Ammon's horn (tissue), 1 donor: ENCODE results near the gene POMT2.

ENCODE experiments used
- DNase-seq: peaks from one replicate; pipeline ENCODE4 v3.0.0-alpha.2; 2016; ENCODE audit warnings: low spot score

The POMT2 gene

GRCh38 chr14:77238356-77238755, 82.3 kb downstream of the POMT2 start:
- DNase-seq, result peak; percentile 25

DNA sequence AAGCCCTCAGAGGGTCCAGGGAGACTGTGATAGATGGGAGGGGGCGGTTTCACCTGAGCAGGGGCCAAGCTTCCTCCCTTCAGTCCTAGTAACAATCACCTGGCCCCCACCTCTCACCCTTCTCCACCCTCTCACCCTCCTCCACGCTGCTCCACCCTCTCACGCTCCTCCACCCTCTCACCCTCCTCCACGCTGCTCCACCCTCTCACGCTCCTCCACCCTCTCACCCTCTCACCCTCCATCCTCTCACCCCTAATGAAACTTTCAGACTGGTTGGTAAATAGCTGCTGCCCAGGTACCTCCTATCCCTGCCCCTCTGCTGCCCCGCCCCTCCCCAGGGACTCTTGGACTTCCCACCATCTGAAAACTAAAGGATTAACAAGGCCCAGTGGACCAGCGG, 83.9 kb downstream of the POMT2 start:
- no peak for DNase-seq

GRCh38 chr14:77231721-77232120, 89.0 kb downstream of the POMT2 start:
- no peak for DNase-seq

- no peak for DNase-seq
These were observed 89.8 kb downstream of the POMT2 start for GRCh38 chr14:77230914-77231313.

- DNase-seq, result no peak
These were observed 92.6 kb downstream of the POMT2 start for GRCh38 chr14:77228056-77228455.

DNA sequence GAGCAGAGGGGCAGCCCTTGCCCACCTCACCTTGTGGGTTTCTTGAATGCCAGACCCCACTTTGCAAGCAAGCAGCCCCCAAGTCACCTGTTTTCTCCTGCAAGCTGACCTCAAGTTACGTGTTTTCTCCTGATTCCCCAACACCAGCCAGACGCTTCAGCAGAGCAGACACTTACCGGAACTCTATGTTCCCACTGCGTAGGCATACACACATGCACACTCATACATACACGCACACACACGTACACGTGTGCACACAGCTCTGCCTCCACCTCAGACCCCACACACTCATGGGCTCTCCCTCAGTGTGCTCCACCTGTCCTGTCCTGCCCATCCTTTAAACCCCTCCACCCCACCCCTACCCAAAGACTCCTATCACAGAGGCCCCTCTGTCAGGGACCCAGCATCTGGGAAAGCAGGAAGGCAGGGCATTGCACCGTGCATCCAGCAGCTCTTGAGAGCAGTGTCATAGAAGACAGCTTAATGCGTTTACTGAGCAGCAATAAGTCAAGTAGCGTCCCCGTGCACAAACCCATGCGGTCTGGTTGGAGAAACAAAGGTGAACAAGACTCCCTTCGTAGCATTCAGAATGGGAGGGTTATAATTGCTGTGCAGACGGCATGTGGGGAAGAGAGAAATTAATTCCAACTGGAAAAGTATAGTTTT, 94.7 kb downstream of the POMT2 start:
- DNase-seq, result no peak

DNA sequence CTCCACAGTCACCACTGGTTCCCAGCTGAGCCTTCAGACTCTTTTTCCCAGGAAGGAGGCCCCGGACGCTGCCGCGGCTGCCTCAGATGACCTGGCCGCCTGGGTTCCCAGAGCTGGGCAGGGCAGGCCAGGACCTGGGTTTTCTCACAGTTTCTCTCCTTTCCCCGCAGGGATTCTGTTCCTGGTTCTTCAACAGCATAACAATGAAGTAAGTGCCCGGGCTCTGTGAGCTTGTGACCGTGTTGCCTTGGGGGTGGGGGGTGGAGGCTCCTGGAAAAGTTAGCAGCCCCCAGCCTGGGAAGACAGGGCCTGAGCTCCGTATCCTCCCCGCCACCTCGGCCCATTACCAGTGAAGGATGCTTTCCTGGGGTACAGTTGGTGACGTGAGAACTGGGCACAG, 95.4 kb downstream of the POMT2 start:
- no peak for DNase-seq
